H1 (cell line): ENCODE measurements around the gene DYNC2H1. TPM values are rescaled to one million over a fixed set of nuclear protein-coding genes. Genes with fewer than 3 reads are reported as not detected.

Experiments
- CTCF ChIA-PET: fragments of 300-600 bp; sonication (Branson Sonifier 250); formaldehyde crosslinking; loops from one replicate; lab custom pipeline; 2021; ENCODE audit not compliant: partially characterized antibody; lab: Charles Lee
- POLR2A ChIA-PET: fragments of 300-600 bp; sonication (Branson Sonifier 250); formaldehyde crosslinking; loops from one replicate; lab custom pipeline; 2021; ENCODE audit warnings: inconsistent platforms; ENCODE audit not compliant: partially characterized antibody; lab: Charles Lee
- DNase-seq, 2 experiments: peaks; one replicate each; pipeline versions ENCODE4 v3.0.0 to v3.0.0-alpha.2; 2010 to 2022; ENCODE audit warnings: low spot score in 2 of 2, low read depth in 1 of 2, mixed read lengths in 1 of 2
- FAIRE-seq: peaks from 2 replicates; lab custom pipeline; 2011; peaks lifted over from hg19 to GRCh38; lab: Jason Lieb, UNC
- H2AFZ ChIP-seq: 2 replicates; pipeline ENCODE4 v1.8.1; 2012; ENCODE audit warnings: low read length, inconsistent platforms
- H2AK5ac ChIP-seq: 2 replicates; pipeline ENCODE4 v1.6.1; 2013; ENCODE audit warnings: low read depth, low read length
- H2BK120ac ChIP-seq: replicated peaks from 2 replicates; pipeline ENCODE3; 2013; ENCODE audit warnings: low read depth, low read length, inconsistent platforms
- H2BK12ac ChIP-seq: 2 replicates; pipeline ENCODE4 v1.6.1; 2013; ENCODE audit warnings: low read depth, low read length
- H2BK15ac ChIP-seq: 2 replicates; pipeline ENCODE4 v1.6.1; 2013; ENCODE audit warnings: low read length
- H2BK20ac ChIP-seq: 2 replicates; pipeline ENCODE4 v1.6.1; 2013; ENCODE audit warnings: low read length
- H2BK5ac ChIP-seq: 2 replicates; pipeline ENCODE4 v1.6.1; 2013; ENCODE audit warnings: low read depth, low read length
- H3K14ac ChIP-seq: 2 replicates; pipeline ENCODE4 v1.6.1; 2013; ENCODE audit warnings: inconsistent platforms; ENCODE audit not compliant: insufficient read length
- H3K18ac ChIP-seq: 2 replicates; pipeline ENCODE4 v1.6.1; 2013; ENCODE audit warnings: low read length; ENCODE audit errors: extremely low read depth
- H3K23ac ChIP-seq: 2 replicates; pipeline ENCODE4 v1.6.1; 2013; ENCODE audit warnings: inconsistent platforms; ENCODE audit not compliant: insufficient read length
- H3K23me2 ChIP-seq: 2 replicates; pipeline ENCODE4 v1.6.1; 2013; ENCODE audit warnings: low read depth, low read length
- H3K27ac ChIP-seq: 2 replicates; pipeline ENCODE4 v1.6.1; 2011; ENCODE audit warnings: low read depth, low read length, inconsistent platforms
- H3K27me3 ChIP-seq, 4 experiments: replicated peaks in 1 of 4; 1 replicate in 1 of 4; 2 replicates in 3 of 4; pipeline versions ENCODE4 v1.6.1 to v1.8.1; 2011 to 2013; ENCODE audit warnings: low read length in 3 of 4, mild to moderate bottlenecking in 3 of 4, inconsistent platforms in 2 of 4, mixed read lengths in 2 of 4, moderate library complexity in 1 of 4; ENCODE audit not compliant: control insufficient read depth in 3 of 4, insufficient read depth in 3 of 4; ENCODE audit errors: extremely low read depth in 1 of 4
- H3K36me3 ChIP-seq, 4 experiments: 2 replicates each; pipeline versions ENCODE4 v1.6.1 to v1.8.1; 2011 to 2013; ENCODE audit warnings: mild to moderate bottlenecking in 4 of 4, low read length in 3 of 4, moderate library complexity in 2 of 4, control low read depth in 1 of 4, inconsistent platforms in 1 of 4; ENCODE audit not compliant: insufficient read depth in 4 of 4, control insufficient read depth in 2 of 4
- H3K4ac ChIP-seq: replicated peaks from 2 replicates; pipeline ENCODE3; 2013; ENCODE audit warnings: low read length, low read depth, mixed read lengths, inconsistent platforms; ENCODE audit not compliant: insufficient read length
- H3K4me1 ChIP-seq, 4 experiments: replicated peaks in 1 of 4; 1 replicate in 1 of 4; 2 replicates in 3 of 4; pipeline versions ENCODE4 v1.6.1 to v1.8.1; 2011 to 2013; ENCODE audit warnings: low read length in 3 of 4, inconsistent platforms in 2 of 4, mixed read lengths in 1 of 4; ENCODE audit not compliant: insufficient read depth in 4 of 4, control insufficient read depth in 3 of 4
- H3K4me2 ChIP-seq, 2 experiments: 2 replicates each; pipeline versions ENCODE4 v1.6.1 to v1.8.1; 2011 to 2013; ENCODE audit warnings: low read depth in 2 of 2, low read length in 2 of 2, control low read depth in 1 of 2, inconsistent platforms in 1 of 2, mild to moderate bottlenecking in 1 of 2; ENCODE audit not compliant: insufficient read depth in 1 of 2
- H3K4me3 ChIP-seq, 4 experiments: fragments of 200-600, 300-600 bp in 1 of 4; sonication (generic), shearing (Covaris generic), sonication (Bioruptor Twin) in 1 of 4; 2 replicates each; pipeline versions ENCODE4 v1.5.1 to v1.8.1; 2011 to 2016; ENCODE audit warnings: low read length in 4 of 4, low read depth in 3 of 4, control low read depth in 2 of 4, inconsistent platforms in 2 of 4, mild to moderate bottlenecking in 2 of 4, mixed read lengths in 1 of 4, moderate library complexity in 1 of 4; ENCODE audit not compliant: insufficient read depth in 2 of 4; ENCODE audit errors: extremely low read depth in 1 of 4
- H3K56ac ChIP-seq: replicated peaks from 2 replicates; pipeline ENCODE3; 2013; ENCODE audit warnings: low read depth, mild to moderate bottlenecking, mixed read lengths, low read length, inconsistent platforms; ENCODE audit not compliant: insufficient read length
- H3K79me1 ChIP-seq: 2 replicates; pipeline ENCODE4 v1.6.1; 2013; ENCODE audit warnings: low read depth, low read length, control low read depth
- H3K79me2 ChIP-seq, 2 experiments: 2 replicates each; pipeline versions ENCODE4 v1.6.1 to v1.8.1; 2012 to 2013; ENCODE audit warnings: low read length in 2 of 2, mild to moderate bottlenecking in 2 of 2, inconsistent platforms in 1 of 2; ENCODE audit not compliant: insufficient read depth in 2 of 2, control insufficient read depth in 1 of 2
- H3K9ac ChIP-seq, 4 experiments: replicated peaks in 1 of 4; 1 replicate in 1 of 4; 2 replicates in 3 of 4; pipeline versions ENCODE4 v1.6.1 to v1.8.1; 2011 to 2013; ENCODE audit warnings: low read depth in 3 of 4, low read length in 3 of 4, control low read depth in 2 of 4, mild to moderate bottlenecking in 2 of 4, moderate library complexity in 2 of 4, inconsistent platforms in 1 of 4; ENCODE audit errors: extremely low read depth in 1 of 4
- H3K9me3 ChIP-seq, 2 experiments: 2 replicates each; pipeline versions ENCODE4 v1.6.1 to v1.8.1; 2012 to 2013; ENCODE audit warnings: mild to moderate bottlenecking in 2 of 2, moderate library complexity in 2 of 2, control low read depth in 1 of 2, inconsistent platforms in 1 of 2, low read depth in 1 of 2, low read length in 1 of 2, mixed read lengths in 1 of 2; ENCODE audit not compliant: insufficient read depth in 2 of 2
- H4K20me1 ChIP-seq, 2 experiments: replicated peaks in 1 of 2; 2 replicates each; pipeline versions ENCODE3 to v1.8.1; 2011 to 2013; ENCODE audit warnings: inconsistent platforms in 2 of 2, low read length in 2 of 2, mild to moderate bottlenecking in 1 of 2; ENCODE audit not compliant: insufficient read depth in 2 of 2, control insufficient read depth in 1 of 2
- H4K5ac ChIP-seq: 2 replicates; pipeline ENCODE4 v1.6.1; 2013; ENCODE audit warnings: low read length, low read depth, mixed read lengths, inconsistent platforms; ENCODE audit not compliant: insufficient read length
- H4K8ac ChIP-seq: 2 replicates; pipeline ENCODE4 v1.8.0; 2013; ENCODE audit warnings: mild to moderate bottlenecking, moderate library complexity, low read length, inconsistent platforms; ENCODE audit not compliant: insufficient read depth; ENCODE audit errors: extremely low read depth
- H4K91ac ChIP-seq: replicated peaks from 2 replicates; pipeline ENCODE3; 2013; ENCODE audit warnings: low read length, mixed read lengths, inconsistent platforms; ENCODE audit not compliant: insufficient read length
- JUN ChIP-seq: IDR thresholded peaks from 2 replicates; pipeline ENCODE4 v1.6.1; 2011; ENCODE audit warnings: low read depth, mild to moderate bottlenecking, improper control_type of control experiment, low read length
- SP1 ChIP-seq: IDR thresholded peaks from 2 replicates; pipeline ENCODE4 v1.6.1; 2011; ENCODE audit warnings: low read depth, low read length
- SP2 ChIP-seq: IDR thresholded peaks from 2 replicates; pipeline ENCODE4 v1.6.1; 2012; ENCODE audit warnings: mild to moderate bottlenecking, low read length, inconsistent platforms
- polyA plus RNA-seq, 7 experiments: library from polyadenylated mRNA; depleted of rRNA in 3 of 7; stranded (reverse) in 5 of 7; unstranded in 2 of 7; fragments of >200 nt in 5 of 7; fragments of 200-250 nt in 2 of 7; gene quantifications; 1 replicate in 5 of 7; 2 replicates in 1 of 7; 4 replicates in 1 of 7; pipeline versions ENCODE4 v1.2.1 to v1.2.3, GENCODE V29; 2011 to 2013; ENCODE audit warnings: missing spikeins in 2 of 7, mixed read lengths in 2 of 7
- total RNA-seq: library from RNA; stranded (reverse); fragmentation: NEBNext Ultra II Directional; extraction: Animal tissue kit (Norgen Biotek cat#: 25700); gene quantifications from 2 replicates; pipeline ENCODE4 v1.2.1, GENCODE V29; 2021

Gene DYNC2H1
- total and polyA plus RNA-seq, 2 of the 8 experiments (the other 6 are each of a cell fraction or from before 2014, with no cell fraction given): 6.2 to 12.0 TPM

DNA sequence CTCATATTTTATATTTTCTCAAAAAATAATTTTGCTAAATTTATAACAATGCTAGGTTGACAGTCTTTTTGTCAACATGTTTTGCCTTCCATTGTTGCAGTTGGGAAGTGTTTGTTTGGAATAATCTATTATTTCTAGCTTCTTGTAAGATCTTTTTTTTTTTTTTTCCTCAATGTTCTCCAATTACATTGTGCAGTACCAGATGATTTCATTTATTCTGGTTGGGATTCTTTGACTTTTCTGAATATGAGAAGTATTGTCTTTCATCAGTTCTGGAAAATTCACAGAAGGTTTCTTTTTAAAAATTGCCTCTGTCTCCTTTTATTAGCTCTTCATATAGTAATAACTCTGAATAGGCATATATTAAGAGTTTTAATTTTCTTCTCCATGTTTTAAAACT is 245.4 kb downstream of the DYNC2H1 start:
- ChIA-PET CTCF (interaction anchor here (1.3 kb wide), 1 partner anchor 15 kb away, joined by 3 read pairs; no protein-coding TSS in a partner anchor), POLR2A (interaction anchor here (0.6 kb wide), 1 partner anchor 14 kb away, joined by 4 read pairs; no protein-coding TSS in a partner anchor)
- no peak overlapping the region for H3K4me2 ChIP-seq
- H2BK5ac ChIP-seq: no peak overlapping the region
- no peak overlapping the region for H3K9ac ChIP-seq
- TF ChIP-seq JUN (no peak), SP1 (no peak), SP2 (no peak)
- H3K79me2 ChIP-seq: no peaks in the 10 kb centered on the region
- FAIRE-seq (no peak), DNase-seq (no peak)
- H3K23me2 ChIP-seq: no peaks in the 10 kb centered on the region
- no peak overlapping the region for H3K18ac ChIP-seq
- no peak overlapping the region for H3K23ac ChIP-seq
- H3K4me1 ChIP-seq: no peaks in the 10 kb centered on the region; a peak in 1 of 7 replicates
- no peak overlapping the region for H2BK120ac ChIP-seq
- H3K4me3 ChIP-seq: no peak overlapping the region
- H3K56ac ChIP-seq: no peak overlapping the region
- H2BK15ac ChIP-seq: no peak overlapping the region
- no peak overlapping the region for H4K5ac ChIP-seq
- no peak overlapping the region for H2AK5ac ChIP-seq
- no peak overlapping the region for H4K8ac ChIP-seq
- no peaks in the 10 kb centered on the region for H4K20me1 ChIP-seq
- no peak overlapping the region for H3K27ac ChIP-seq
- no peak overlapping the region for H3K4ac ChIP-seq
- no peak overlapping the region for H2AFZ ChIP-seq
- no peaks in the 10 kb centered on the region for H3K27me3 ChIP-seq
- no peak overlapping the region for H2BK12ac ChIP-seq
- no peaks in the 10 kb centered on the region for H3K36me3 ChIP-seq
- no peak overlapping the region for H2BK20ac ChIP-seq
- H4K91ac ChIP-seq: no peak overlapping the region
- no peaks in the 10 kb centered on the region for H3K9me3 ChIP-seq
- H3K14ac ChIP-seq: no peak overlapping the region
- H3K79me1 ChIP-seq: no peaks in the 10 kb centered on the region
